Omental fat pad (tissue), 4 donors: ENCODE results near the gene MTA1. TPM values are rescaled to one million over a fixed set of nuclear protein-coding genes. Genes with fewer than 3 reads are reported as not detected.

Experiments
- ATAC-seq: fragments of 150-250 bp; one replicate; pipeline ENCODE4 v1.9.1; 2016; ENCODE audit warnings: mild to moderate bottlenecking, moderate library complexity; ENCODE audit not compliant: low FRiP score
- DNase-seq: peaks from one replicate; pipeline ENCODE4 v3.0.0-alpha.2; 2019; ENCODE audit warnings: low spot score
- CTCF ChIP-seq, 3 donors: fragments of 450-650 bp; IDR thresholded peaks; one replicate each; pipeline ENCODE4 v1.5.1; 2016 to 2017; ENCODE audit warnings: antibody characterized with exemption in 3 of 3, mild to moderate bottlenecking in 3 of 3, moderate library complexity in 2 of 3
- total RNA-seq, 4 donors: library from RNA; depleted of rRNA; stranded (reverse); fragments of >200 nt; gene quantifications; one replicate each; pipeline ENCODE4 v1.1.0, GENCODE V29; 2016

Gene MTA1
- total RNA-seq, 4 donors from 2014 or later = 35.4 to 72.5 (median 59.7) TPM

GRCh38 chr14:105415481-105416428, 3.9 kb upstream of the MTA1 start:
- no peak for DNase-seq
- no peak for TF ChIP-seq CTCF (IDR thresholded peaks at IDR 0.05)
- ATAC-seq = no peak

GRCh38 chr14:105416671-105417070, 3.0 kb upstream of the MTA1 start:
- ATAC-seq (no peak), DNase-seq (no peak)
- no peak for TF ChIP-seq CTCF (IDR thresholded peaks at IDR 0.05)

DNA sequence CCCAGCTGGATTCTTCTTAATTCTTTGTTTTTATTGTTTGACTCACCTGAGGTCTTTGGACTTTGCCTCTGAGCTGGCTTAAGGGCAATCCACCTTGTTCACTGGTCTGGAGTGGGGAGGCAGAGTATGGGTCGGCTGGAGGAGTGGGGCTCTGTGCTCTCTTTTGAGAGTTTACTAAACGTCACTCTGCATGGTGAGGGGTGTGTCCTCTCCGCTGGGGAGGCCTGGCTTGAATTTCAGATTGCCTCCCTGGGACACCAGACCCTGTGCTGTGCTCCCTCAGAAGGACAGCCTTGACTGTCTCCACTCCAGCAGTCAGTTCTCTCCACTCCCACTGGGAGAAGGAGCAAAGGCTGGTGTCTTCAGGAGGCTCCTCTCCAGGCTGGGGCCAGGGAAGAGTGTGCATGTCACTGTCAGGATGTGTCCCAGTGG, 1.9 kb upstream of the MTA1 start:
- no peak for ATAC-seq
- no peak for TF ChIP-seq CTCF (IDR thresholded peaks at IDR 0.05)

GRCh38 chr14:105418269-105419194, 1.1 kb upstream of the MTA1 start:
- ATAC-seq (no peak), DNase-seq (no peak)
- no peak for TF ChIP-seq CTCF (IDR thresholded peaks at IDR 0.05)

More for the DNA sequence above, 1.9 kb upstream of the MTA1 start:
- DNase-seq = no peak

DNA sequence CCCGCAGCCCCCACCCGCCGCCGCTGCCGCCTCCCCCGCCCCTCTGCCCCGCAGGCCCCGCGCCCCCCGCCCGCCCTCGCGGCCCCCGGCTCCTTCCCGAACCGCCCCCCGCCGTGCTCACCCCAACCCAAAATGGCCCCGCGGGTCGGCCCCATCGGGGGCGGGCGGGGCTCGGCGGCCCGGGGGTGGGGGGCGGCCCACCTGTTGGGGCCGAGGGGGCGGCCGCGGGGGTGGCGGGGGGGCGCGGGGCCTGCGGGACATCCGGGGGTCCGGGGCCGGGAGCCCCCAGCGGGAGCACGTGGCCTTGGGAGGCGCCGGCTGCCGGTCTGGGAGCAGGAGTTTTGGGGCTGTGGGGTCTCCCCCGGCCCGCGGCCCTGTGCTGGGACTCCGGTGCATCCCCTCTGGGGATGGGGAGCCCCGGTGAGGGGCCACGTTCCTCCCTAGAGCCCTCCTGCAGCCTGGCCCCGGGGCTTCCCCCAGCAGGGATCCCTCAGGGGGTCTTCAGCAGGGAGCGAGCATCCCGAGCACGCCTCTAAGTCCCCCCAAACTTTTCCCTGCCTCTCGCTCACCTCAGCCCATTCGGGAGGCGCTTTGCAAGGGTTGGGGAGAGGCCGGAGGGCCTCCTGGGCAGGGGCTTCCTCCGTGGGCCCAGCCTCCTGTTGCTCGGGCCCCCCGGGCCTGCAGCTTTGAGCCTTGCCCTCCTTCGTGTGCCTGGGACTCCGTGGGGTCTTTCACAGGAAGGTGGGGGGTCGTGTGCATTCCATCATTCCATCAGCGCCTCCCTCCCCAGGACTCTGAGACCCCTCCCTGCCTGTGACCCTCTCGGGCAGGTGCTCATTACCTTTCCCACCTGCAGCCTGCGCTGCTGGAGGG, 710 bp downstream of the MTA1 start:
- no peak for DNase-seq

More for the DNA sequence above, 710 bp downstream of the MTA1 start:
- no peak for TF ChIP-seq CTCF (IDR thresholded peaks at IDR 0.05)
- ATAC-seq = no peak
